Sigmoid colon (tissue), 7 donors: Measurements from ENCODE around the gene WDR62. TPM values are rescaled to one million over a fixed set of nuclear protein-coding genes. Genes with fewer than 3 reads are reported as not detected.

Source experiments
- DNase-seq: peaks from one replicate; pipeline ENCODE4 v3.0.0-alpha.2; 2019
- H3K27ac ChIP-seq, 4 donors: fragments of 200-600 bp; sonication (generic); one replicate each; pipeline ENCODE4 v1.5.1; 2016 to 2019; ENCODE audit warnings: mild to moderate bottlenecking in 1 of 4
- H3K27me3 ChIP-seq, 3 donors: fragments of 200-600 bp; sonication (generic); one replicate each; pipeline ENCODE4 v1.5.1; 2019; ENCODE audit warnings: mild to moderate bottlenecking in 1 of 3
- H3K36me3 ChIP-seq, 4 donors: fragments of 200-600 bp; sonication (generic); one replicate each; pipeline ENCODE4 v1.5.1; 2016 to 2019
- H3K4me1 ChIP-seq, 4 donors: fragments of 200-600 bp; sonication (generic); one replicate each; pipeline ENCODE4 v1.5.1; 2017 to 2019
- H3K4me3 ChIP-seq, 4 donors: fragments of 200-600 bp; sonication (generic); one replicate each; pipeline ENCODE4 v1.5.1; 2017 to 2019; ENCODE audit warnings: mild to moderate bottlenecking in 2 of 4, moderate library complexity in 1 of 4
- H3K9me3 ChIP-seq, 4 donors: fragments of 200-600 bp in 3 of 4; sonication (generic) in 3 of 4; one replicate each; pipeline versions ENCODE4 v1.5.1 to v1.6.1; 2013 to 2019
- CTCF ChIP-seq, 4 experiments: fragments of 450-650 bp in 3 of 4; fragments of 200-600 bp in 1 of 4; IDR thresholded peaks; one replicate each; pipeline ENCODE4 v1.5.1; 2016 to 2019; ENCODE audit warnings: antibody characterized with exemption in 4 of 4, mild to moderate bottlenecking in 3 of 4, moderate library complexity in 2 of 4
- EP300 ChIP-seq, 4 donors: sonication (generic); formaldehyde crosslinking; IDR thresholded peaks; one replicate each; pipeline ENCODE4 v1.6.1; 2017; ENCODE audit warnings: antibody characterized with exemption in 4 of 4
- POLR2A ChIP-seq, 2 donors: fragments of 450-650 bp; IDR thresholded peaks; one replicate each; pipeline ENCODE4 v1.6.1; 2016; ENCODE audit warnings: antibody characterized with exemption in 2 of 2, mild to moderate bottlenecking in 2 of 2, moderate library complexity in 2 of 2
- POLR2AphosphoS5 ChIP-seq, 4 donors: sonication (generic); formaldehyde crosslinking; IDR thresholded peaks; one replicate each; pipeline ENCODE4 v1.6.1; 2017; ENCODE audit warnings: antibody characterized with exemption in 4 of 4
- WGBS, 2 donors: extraction: QIAGEN DNeasy Blood & Tissue Kit; methylation state at CpG; one replicate each; pipeline ENCODE4 v1.1.7; 2013; 5-methylcytosine and 5-hydroxymethylcytosine counted together
- intact Hi-C: fragments of 100-400 bp; cut with DNase I; formaldehyde crosslinking; loops from one replicate; pipeline ENCODE4 v1.15.1; 2023
- polyA plus RNA-seq, 3 donors: library from polyadenylated mRNA; stranded (reverse); fragments of 200-250 nt; gene quantifications; one replicate each; pipeline ENCODE4 v1.2.3, GENCODE V29; 2013
- total RNA-seq, 4 donors: library from RNA; depleted of rRNA; stranded (reverse); fragments of >200 nt; gene quantifications; one replicate each; pipeline ENCODE4 v1.1.0, GENCODE V29; 2016
- donor health status: healthy with polysubstance abuse.
- donor health status: Bipolar disorder and iron deficiency.
- donor health status: healthy.

The WDR62 gene
- total and polyA plus RNA-seq, 7 donors, result under 0.01 to 6.8 (median 0.36) TPM

- no peak for TF ChIP-seq POLR2A (IDR thresholded peaks at IDR 0.05)
- no peak for TF ChIP-seq CTCF (IDR thresholded peaks at IDR 0.05)
- no peak for TF ChIP-seq POLR2AphosphoS5 (IDR thresholded peaks at IDR 0.05)
- TF ChIP-seq EP300 (IDR thresholded peaks at IDR 0.05), result no peak
- intact Hi-C loops, result no loop called here
- Histone ChIP-seq H3K4me3 (no peak overlapping the region), H3K36me3 (peaks cover 9 to 59% (median 23%) of the 10 kb centered on the region in 4 donors), H3K27ac (no peak overlapping the region), H3K4me1 (peaks cover 0 to 18% (median 7%) of the 10 kb centered on the region in 4 donors), H3K9me3 (no peaks in the 10 kb centered on the region), H3K27me3 (no peaks in the 10 kb centered on the region)
- no peak for DNase-seq
- 97 to 98% methylated on average over 6 of the region's 6 CpGs for WGBS, 2 donors
Measured at GRCh38 chr19:36027696-36028095, 27.0 kb upstream of the WDR62 start.

- Histone ChIP-seq H3K9me3 (no peaks in the 10 kb centered on the region), H3K4me3 (no peak overlapping the region), H3K36me3 (peaks cover 6 to 51% (median 23%) of the 10 kb centered on the region in 4 donors), H3K4me1 (peaks cover 0 to 25% (median 14%) of the 10 kb centered on the region in 4 donors), H3K27ac (no peak overlapping the region), H3K27me3 (no peaks in the 10 kb centered on the region)
- intact Hi-C loops, result no loop called here
- TF ChIP-seq POLR2AphosphoS5 (IDR thresholded peaks at IDR 0.05) (no peak), EP300 (IDR thresholded peaks at IDR 0.05) (no peak), POLR2A (IDR thresholded peaks at IDR 0.05) (no peak), CTCF (IDR thresholded peaks at IDR 0.05) (no peak)
- 85 to 89% methylated on average over 10 of the region's 10 CpGs for WGBS, 2 donors
- no peak for DNase-seq
Measured at GRCh38 chr19:36028313-36029041, 26.2 kb upstream of the WDR62 start.

- H3K27ac ChIP-seq, result peak overlapping the region in 2 of 4 donors; percentile 11 to 19
- H3K9me3 ChIP-seq, result no peaks in the 10 kb centered on the region
- no peak overlapping the region for H3K4me3 ChIP-seq
- whole genome bisulfite sequencing, 2 donors, result 91% methylated on average over 8 of the region's 8 CpGs
- H3K27me3 ChIP-seq, result no peaks in the 10 kb centered on the region
- intact Hi-C loops, result no loop called here
- peaks cover 0 to 42% (median 16%) of the 10 kb centered on the region in 4 donors for H3K36me3 ChIP-seq
- H3K4me1 ChIP-seq, result peaks cover 0 to 26% (median 14%) of the 10 kb centered on the region in 4 donors
- TF ChIP-seq CTCF (IDR thresholded peaks at IDR 0.05), result no peak
- TF ChIP-seq POLR2A (IDR thresholded peaks at IDR 0.05), result no peak
- TF ChIP-seq EP300 (IDR thresholded peaks at IDR 0.05), result no peak
- no peak for TF ChIP-seq POLR2AphosphoS5 (IDR thresholded peaks at IDR 0.05)
- no peak for DNase-seq
Measured at GRCh38 chr19:36030264-36031148, 24.2 kb upstream of the WDR62 start.

GRCh38 chr19:36031308-36031707, 23.4 kb upstream of the WDR62 start:
- 92% methylated on average over 6 of the region's 6 CpGs for WGBS, 2 donors
- TF ChIP-seq POLR2A (IDR thresholded peaks at IDR 0.05) (no peak), POLR2AphosphoS5 (IDR thresholded peaks at IDR 0.05) (no peak), EP300 (IDR thresholded peaks at IDR 0.05) (no peak), CTCF (IDR thresholded peaks at IDR 0.05) (no peak)
- H3K9me3 ChIP-seq, result no peaks in the 10 kb centered on the region
- peak overlapping the region in 2 of 4 donors; percentile 9 to 88 for H3K27ac ChIP-seq
- DNase-seq, result no peak
- H3K4me1 ChIP-seq, result peaks cover 0 to 26% (median 14%) of the 10 kb centered on the region in 4 donors
- no peaks in the 10 kb centered on the region for H3K27me3 ChIP-seq
- H3K36me3 ChIP-seq, result peaks cover 0 to 34% (median 10%) of the 10 kb centered on the region in 4 donors
- no peak overlapping the region for H3K4me3 ChIP-seq
- intact Hi-C loops, result no loop called here
